GM18858 (cell line): ENCODE data around the gene ATP6V1C2.

Source experiments
- ATAC-seq: cut with Tn5 transposase; IDR thresholded peaks from one replicate; pipeline ENCODE4 v1.9.1; 2021; ENCODE audit not compliant: unreplicated experiment

The ATP6V1C2 gene

GRCh38 chr2:10732924-10733565 lies 11.6 kb downstream of the ATP6V1C2 start:
- no peak for ATAC-seq

DNA sequence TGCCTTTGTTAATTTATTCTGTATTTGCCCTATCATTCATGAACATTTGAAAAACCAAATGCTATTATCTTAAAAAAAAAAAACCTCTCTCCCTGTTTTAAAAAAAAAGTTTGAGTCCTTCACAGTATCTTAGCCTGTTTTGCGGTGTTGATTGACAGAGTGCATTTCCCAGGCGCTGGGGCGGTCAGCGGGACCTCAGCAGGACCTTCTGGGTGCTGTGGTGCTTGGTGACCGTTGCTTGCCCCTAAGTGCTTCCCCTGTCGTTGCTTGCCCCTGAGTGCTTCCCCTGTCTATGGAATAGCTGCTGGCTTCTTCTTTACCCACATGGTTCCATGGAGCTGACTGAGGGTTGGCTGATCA lies 12.1 kb downstream of the ATP6V1C2 start:
- no peak for ATAC-seq

DNA sequence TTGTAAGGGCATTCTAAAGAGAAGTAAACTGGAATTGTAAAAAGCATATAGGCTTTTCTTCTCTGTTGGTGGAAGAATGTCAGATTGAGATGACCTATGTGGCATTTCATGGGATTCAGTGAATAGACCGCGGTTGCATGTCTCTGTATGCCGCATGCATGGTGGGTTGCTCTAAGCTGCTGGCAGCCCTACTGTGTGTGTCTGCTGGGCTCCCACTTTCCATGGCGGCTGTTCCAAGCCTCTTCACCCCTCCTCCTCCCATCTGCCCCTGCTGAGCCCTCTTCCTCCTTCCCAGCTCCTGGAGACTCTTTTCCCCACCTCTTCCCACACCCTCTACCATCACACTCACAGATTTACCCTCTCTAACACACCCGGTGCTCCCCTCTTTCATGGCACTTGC lies 12.6 kb downstream of the ATP6V1C2 start:
- no peak for ATAC-seq

DNA sequence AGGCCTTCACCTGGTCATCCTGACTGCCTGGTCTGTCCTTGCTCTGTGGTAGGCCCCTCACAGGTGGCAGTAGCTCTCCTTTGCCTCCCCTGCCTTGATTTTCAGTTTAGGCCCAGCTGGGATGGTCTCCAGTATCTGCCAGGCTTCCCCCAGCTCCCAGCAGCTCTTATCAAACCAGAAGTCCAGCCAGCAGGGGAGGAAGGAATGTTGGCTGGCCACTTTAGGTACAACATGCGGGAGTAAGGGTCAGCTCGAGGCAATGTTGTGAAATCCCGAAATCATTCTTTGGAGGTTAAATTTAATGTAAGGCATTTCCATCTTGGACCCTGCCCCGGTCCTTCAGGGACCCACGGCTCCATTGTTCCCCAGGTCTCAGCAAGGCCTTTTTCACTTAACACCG lies 16.8 kb downstream of the ATP6V1C2 start:
- no peak for ATAC-seq

DNA sequence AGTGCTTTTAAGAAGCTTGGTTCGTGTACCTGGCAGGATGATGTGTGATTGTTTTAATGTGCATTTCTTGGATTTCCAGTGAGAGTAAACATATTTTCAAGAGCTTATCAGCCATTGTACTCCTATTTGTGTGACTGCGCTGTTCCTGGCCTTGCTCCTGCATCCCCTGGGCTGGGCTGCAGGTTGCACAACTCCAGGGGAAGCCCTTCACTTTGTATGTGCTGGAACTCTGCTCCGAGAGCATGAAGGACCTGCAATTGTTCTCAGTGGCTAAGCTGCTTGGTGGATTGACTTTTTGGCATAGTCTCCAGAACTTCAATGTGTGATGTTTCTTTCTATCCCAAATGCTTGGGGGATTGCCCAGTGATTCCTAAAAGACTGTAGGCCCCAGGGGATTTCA lies 18.8 kb downstream of the ATP6V1C2 start:
- no peak for ATAC-seq

GRCh38 chr2:10741139-10741538 lies 19.7 kb downstream of the ATP6V1C2 start:
- ATAC-seq: no peak

DNA sequence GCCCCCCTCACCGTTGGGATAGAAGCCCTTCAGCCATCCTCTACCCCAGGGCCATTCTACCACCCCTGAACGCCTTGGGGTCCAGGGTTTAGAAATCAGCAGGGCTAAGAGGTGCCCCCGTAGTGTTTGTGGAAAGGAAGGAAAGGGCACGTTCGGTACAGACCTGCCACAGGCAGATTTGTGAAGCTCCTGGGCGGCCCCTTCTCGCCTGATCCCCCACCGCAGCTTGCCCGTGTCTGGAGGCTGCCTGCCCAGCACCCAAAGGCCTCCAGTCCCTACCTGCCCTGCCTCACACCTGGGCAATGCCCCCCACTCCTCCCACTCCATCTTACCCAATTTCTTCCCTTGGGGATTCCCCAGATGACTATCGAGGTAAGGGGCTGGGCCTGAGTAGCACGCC lies 21.2 kb downstream of the ATP6V1C2 start:
- no peak for ATAC-seq

DNA sequence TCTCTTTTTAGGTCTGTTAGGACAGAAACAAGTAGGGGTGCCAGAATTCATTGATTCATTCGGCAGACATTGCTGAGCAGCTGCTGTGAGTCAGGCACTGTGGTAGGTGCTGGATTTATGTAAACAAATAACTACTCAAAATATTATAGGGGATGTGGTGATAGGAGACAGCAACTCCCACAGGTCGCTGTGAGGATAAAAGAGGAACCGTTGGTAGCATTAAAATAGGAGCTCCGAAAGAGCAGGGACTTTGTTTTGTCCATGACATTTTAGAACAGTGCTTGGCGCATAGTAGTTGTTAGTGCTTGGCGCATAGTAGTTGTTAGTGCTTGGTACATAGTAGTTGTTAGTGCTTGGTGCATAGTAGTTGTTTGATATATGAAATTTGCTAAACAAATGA lies 29.2 kb downstream of the ATP6V1C2 start:
- ATAC-seq: no peak

DNA sequence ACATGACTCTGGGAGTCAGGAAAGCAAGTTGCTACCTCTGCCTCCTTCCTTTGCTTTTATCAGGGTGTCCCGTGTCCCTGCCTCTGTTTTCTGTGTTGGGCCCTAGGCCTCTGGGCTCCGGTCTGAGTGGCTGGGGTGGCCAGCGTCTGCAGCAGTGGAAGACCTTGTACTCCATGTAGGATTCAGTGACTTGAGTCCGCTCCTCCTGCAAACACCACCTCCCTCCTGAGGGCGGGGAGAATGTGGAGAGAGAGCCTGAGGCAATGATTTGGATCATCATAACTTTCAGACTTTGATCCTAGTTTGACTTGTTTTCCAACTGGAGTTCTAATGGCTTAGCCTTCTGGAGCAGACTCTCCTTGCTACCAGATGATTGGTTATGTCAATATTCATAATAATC lies 30.8 kb downstream of the ATP6V1C2 start:
- no peak for ATAC-seq

DNA sequence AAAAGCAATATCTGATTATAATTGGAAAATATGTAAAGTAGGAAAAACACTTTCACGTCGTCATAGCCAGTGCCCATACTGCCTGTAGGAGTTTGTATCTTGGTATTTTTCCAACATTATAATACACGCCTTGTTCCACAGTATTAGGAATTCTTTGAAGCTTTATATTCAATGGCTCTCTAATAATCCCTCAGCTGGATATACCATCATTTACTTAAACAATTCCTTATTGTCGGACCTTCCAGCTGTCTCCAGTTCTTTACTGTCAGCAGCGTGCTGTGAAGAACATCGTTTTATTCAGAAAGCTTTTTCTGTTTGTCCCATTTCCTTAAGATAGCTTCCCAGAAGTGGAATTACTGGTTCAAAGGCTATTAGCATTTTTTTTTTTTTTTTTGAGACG lies 31.7 kb downstream of the ATP6V1C2 start:
- no peak for ATAC-seq

- no peak for ATAC-seq
Observed at GRCh38 chr2:10753876-10754275, 32.4 kb downstream of the ATP6V1C2 start.

GRCh38 chr2:10755621-10756020 lies 34.2 kb downstream of the ATP6V1C2 start:
- no peak for ATAC-seq

DNA sequence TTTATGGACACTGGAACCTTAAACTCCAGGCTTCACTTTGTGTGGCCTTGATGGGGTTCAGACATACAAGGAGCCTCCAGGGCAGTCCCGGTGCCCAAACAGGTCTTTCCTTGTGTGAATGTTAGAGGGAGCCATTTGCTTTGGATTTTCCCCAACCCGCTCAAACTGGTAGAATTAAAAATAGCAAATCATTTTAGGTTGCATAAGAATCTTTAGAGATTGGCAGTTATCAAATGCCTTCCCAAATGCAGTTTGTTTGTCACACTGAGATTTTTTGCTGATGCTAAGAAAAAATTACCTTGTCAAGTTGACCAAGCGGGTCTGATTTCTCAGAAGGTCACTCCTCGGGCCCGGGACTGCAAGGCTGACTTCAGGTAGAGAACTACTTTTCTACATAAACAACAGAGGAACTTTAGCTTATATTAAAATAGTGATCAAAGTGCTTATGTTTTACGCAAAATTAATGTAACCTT lies 36.4 kb downstream of the ATP6V1C2 start:
- ATAC-seq: no peak

DNA sequence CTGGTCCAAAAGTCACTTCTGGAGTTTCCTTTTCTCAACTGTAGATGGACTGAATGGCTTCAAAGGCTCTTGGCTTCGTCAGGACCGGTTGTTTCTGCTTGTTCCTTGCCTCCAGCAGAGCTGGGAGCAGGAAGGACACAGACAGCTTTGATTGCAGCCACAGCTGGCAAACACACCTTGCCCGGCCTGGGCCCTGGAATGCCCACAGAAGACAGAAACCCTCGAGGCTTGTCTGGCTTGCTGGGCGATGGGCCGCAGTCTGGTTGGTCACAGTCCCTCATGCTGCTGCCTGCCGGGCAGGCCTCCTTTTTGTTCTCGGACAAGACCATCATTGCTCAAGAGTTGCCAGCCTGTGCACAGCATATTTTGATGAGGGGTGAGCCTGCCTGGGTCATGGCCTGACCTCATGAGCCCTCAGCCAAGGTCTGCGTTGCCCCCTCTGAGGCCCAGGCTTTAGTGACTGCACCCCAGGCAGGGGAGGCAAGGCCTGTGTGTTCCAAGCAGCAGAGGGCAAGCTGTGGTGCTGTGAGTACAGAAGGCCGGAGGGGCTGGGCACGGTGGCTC lies 37.8 kb downstream of the ATP6V1C2 start:
- no peak for ATAC-seq

GRCh38 chr2:10760794-10761504 lies 39.5 kb downstream of the ATP6V1C2 start:
- no peak for ATAC-seq

DNA sequence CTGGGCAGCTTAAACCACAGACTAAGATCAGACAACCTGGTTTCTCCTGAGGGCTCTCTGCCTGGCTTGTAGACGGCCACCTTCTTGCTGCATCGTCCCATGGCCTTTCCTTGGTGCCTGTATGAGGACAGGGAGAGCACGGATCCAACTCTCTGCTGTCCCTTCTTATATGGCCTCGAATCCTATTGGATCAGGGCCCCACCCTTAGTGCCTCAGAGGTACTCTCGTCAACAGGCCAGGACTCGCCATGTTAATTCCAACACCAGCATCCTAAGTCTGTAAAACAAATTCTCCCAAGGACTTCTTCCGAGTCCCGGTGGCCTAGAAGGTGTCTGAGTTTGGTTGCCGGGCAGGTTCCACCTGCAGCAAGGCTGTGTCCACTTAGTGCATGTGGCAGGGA lies 40.2 kb downstream of the ATP6V1C2 start:
- no peak for ATAC-seq

- ATAC-seq: no peak
Observed at GRCh38 chr2:10762651-10763460, 41.4 kb downstream of the ATP6V1C2 start.

- no peak for ATAC-seq
Observed at GRCh38 chr2:10763461-10763800, 42.0 kb downstream of the ATP6V1C2 start.

DNA sequence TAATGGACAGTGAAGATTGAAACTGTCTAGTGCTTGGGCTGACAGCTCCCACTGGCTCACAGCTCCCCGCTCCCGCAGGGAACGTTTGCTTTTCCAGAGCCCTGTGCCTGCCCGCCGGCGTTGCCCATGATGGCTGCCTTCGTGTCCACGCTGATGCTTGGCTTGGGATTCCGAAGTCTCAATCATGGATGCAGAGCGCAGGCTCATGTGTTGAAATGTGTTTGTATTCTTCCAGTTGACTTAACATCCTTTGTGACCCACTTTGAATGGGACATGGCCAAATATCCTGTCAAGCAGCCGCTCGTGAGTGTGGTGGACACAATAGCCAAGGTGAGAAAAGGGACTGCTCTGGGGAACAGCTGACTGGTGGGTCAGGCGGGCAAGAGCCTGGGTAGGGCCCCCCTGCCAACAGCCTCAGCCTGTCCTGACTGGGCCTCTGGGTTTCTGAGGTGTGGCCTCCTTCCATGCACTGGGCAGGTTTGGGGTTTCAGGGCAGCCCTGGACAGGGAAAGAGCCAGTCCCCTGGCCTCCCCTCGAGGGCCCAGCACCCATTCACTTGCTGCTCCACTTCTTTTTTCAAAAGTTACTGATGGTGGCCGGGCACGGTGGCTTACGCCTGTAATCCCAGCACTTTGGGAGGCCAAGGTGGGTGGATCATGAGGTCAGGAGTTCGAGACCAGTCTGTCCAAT lies 42.8 kb downstream of the ATP6V1C2 start:
- ATAC-seq: no peak

GRCh38 chr2:10764896-10765295 lies 43.5 kb downstream of the ATP6V1C2 start:
- ATAC-seq: no peak

GRCh38 chr2:10765461-10765860 lies 44.0 kb downstream of the ATP6V1C2 start:
- no peak for ATAC-seq
